Left renal cortex interstitium (tissue), 4 donors: ENCODE results near the gene OPRD1. TPM values are rescaled to one million over a fixed set of nuclear protein-coding genes. Genes with fewer than 3 reads are reported as not detected.
"Not testable (repeated sequence)": the region's sequence is repeated elsewhere in the genome, so short reads cannot be mapped to it uniquely, and the experiment has no call there.

Source experiments
- DNase-seq, 4 donors: peaks; one replicate each; pipeline ENCODE4 v3.0.0-alpha.2; 2013; ENCODE audit warnings: low read depth in 4 of 4, low spot score in 2 of 4, missing footprints in 1 of 4
- polyA plus RNA-seq, 4 donors: library from polyadenylated mRNA; unstranded; fragments of 120-200 nt; gene quantifications; one replicate each; pipeline ENCODE4 v1.2.1, GENCODE V29; 2013; ENCODE audit not compliant: insufficient read length in 4 of 4

OPRD1 gene
- polyA plus RNA-seq: under 1 TPM; 0.25 to 0.62 (median 0.37) TPM

DNA sequence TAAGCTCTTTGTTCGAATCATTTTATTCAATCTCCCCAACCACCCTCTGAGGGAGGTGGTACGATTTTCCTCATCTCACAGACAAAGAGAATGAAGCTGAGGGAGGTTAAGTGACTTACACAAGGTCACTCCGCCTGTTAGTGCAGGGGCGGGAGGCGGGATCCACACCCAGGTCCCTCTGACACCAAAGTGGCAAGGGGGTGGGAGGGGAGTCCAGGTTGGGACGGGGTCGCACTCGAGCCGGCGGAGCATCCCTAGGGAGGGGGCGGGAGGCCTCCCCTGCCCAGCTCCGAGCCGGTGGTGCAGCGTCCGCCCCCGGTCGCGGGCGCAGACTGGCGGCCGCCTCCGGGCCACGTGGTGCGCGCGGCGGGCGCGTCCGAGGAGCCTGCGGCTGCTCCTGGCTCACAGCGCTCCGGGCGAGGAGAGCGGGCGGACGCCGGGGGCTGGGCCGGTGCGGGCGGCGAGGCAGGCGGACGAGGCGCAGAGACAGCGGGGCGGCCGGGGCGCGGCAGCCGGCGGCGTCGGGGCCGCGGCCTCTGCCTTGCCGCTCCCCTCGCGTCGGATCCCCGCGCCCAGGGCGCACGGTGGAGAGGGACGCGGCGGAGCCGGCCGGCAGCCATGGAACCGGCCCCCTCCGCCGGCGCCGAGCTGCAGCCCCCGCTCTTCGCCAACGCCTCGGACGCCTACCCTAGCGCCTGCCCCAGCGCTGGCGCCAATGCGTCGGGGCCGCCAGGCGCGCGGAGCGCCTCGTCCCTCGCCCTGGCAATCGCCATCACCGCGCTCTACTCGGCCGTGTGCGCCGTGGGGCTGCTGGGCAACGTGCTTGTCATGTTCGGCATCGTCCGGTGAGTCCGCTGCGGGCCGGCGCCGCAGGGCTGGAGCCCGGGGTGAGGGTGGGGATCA is at the start of gene OPRD1:
TSS of gene OPRD1 (plus strand) at position 405 of the 903 bp plus-strand sequence. CDS start at position 619, 214 bp downstream.
- DNase-seq: no peak

DNA sequence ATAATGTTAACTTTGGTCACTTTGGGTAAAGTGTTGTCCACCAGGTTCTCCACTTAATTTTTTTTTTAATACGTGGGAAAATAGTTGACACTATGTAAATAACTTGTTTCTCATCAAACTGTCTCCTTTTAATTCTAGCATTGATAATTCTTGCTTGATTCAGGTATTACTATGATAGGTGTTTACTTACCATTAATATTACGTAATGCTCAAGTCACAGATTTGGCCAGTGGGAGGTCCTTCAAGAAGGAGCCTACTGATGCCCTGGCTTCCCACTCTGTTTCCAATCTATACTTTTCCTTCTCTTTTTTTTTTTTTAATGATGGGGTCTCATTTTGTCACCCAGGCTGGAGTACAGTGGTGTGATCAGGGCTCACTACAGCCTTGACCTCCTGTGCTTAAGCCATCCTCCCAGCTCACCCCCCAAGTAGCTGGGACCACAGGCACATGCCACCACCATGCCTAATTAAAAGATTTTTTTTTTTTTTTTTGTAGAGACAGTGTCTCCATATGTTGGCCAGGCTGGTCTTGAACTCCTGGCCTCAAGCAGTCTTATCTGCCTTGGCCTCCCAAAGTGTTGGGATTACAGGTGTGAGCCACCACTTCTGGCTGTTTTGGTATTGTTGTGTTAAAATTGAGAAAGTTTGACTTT is 45.3 kb upstream of the OPRD1 start:
- DNase-seq: no peak

DNA sequence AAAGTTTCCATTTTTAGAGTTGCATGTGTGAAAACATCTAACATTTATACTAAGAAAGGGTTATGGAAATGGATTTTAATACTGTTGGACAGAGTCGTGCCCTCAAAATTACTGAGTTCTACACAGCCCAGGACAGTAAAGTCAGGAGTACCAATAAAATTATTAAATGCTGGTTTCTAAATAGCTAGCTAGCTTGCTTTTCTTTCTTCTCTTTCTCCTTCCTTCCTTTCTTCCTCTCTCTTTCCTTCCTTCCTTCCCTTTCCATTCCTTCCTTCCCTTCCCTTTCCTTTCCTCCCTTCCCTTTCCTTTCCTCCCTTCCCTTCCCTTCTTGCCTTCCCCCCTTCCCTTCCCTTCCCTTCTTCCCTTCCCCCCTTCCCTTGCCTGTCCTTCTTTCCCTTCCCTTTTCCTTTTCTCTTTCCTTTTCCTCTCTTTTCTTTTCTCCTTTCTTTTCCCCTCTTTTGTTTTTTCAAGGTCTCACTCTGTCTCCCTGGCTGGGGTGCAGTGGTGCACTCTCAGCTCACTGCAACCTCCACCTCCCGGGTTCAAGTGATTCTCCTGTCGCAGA is 41.3 kb upstream of the OPRD1 start:
- no peak for DNase-seq

DNA sequence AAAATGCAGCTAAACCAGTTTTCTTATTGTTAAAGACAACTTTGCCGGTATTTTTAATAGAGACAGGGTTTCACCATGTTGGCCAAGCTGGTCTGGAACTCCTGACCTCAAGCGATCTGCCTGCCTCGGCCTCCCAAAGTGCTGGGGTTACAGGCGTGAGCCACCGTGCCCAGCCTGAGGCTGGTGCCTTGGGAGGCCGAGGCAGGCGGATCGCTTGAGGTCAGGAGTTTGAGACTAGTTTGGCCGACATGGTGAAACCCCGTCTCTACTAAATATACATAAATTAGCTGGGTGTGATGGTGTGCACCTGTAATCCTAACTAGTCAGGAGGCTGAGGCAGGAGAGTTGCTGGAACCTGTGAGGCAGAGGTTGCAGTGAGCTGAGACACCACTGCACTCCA is 40.0 kb upstream of the OPRD1 start:
- DNase-seq: not testable (repeated sequence)

DNA sequence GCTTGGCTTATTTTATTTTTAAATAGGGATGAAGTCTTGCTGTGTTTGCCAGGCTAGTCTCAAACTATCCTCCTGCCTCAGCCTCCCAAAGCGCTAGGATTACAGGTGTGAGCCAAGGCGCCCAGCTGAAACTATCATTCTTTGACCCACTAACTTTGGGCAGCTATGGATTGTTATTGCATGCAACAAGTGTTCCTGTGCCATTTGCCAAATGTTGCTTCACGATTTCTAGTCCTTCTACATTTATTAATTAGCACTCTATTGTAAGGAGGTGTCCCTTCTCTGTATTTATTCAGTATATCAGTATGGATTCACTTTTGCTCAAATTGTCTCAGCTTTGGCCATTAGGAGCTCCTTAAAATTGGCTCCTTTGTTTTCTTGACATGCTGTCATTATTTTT is 38.9 kb upstream of the OPRD1 start:
- DNase-seq: no peak

DNA sequence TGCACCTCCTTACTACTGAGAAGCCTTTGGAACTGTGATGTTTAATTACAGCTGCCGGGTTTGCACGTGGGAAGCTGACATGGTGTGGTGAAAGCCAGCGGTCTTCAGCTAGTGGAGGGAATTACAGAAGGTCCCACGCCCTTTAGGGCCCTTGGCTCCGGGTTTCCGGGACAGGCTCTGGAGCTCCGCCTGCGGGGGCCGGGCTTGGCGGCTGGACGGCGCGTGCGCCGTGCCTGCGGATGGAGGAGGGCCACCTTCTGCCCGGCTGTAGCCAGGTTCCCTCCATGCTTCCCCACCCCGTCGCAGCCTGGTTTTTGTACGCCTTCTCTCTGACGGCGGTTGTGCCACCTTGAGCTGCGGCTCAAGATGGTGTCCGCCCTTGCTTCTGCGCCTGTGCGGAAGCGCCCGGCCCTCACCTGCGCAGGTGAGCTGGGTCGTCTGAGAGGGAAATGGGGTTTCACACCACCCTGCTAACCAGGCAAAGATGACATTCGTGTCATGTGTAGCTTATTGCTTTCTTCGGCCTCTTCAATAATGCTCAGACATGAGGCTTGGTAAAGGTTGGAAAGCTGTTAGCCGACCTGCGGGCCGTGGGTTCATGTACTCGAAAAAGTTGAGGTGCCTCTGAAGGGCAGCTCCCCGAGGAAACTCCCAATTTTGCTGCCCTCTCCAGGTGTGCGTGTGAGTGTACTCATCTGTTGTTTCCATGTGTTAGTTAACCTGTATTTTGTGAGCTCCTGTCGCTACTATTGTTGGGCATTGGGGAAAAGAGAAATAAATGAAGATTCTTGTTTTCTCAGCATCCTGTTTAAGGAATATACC is 36.6 kb upstream of the OPRD1 start:
- peak; percentile 13 to 46 (median 38) for DNase-seq

DNA sequence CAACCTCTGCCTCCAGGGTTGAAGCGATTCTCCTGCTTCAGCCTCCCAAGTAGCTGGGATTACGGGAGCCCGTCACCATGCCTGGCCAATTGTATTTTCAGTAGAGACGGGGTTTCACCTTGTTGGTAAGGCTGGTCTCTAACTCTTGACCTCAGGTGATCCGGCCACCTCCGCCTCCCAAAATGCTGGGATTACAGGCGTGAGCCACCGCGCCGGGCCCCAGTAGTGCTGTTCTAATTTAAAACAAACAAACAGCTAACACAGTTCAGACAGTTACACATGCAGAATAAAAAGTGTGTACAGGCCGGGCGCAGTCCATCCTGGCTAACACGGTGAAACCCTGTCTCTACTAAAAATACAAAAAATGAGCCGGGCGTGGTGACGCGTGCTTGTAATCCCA is 35.6 kb upstream of the OPRD1 start:
- DNase-seq: no peak

DNA sequence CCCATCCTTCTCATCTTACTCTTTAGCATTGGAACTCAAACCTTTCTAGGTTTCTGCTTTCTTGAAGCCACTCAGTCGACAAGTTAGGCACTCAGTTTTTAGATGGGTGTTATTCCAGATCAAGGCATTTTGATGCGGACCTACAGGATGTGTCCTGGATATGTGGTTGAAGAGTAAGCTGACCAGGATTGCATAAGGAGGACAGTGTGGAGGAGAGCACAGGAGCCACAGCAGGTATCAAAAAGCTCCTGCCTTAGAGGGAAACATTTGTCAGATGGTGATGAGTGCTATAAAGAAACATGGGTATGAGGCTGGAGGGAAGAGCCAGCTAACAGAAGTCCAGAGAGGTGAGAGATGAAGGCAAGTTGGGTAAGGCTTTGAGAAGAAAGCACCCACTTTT is 33.9 kb upstream of the OPRD1 start:
- no peak for DNase-seq

DNA sequence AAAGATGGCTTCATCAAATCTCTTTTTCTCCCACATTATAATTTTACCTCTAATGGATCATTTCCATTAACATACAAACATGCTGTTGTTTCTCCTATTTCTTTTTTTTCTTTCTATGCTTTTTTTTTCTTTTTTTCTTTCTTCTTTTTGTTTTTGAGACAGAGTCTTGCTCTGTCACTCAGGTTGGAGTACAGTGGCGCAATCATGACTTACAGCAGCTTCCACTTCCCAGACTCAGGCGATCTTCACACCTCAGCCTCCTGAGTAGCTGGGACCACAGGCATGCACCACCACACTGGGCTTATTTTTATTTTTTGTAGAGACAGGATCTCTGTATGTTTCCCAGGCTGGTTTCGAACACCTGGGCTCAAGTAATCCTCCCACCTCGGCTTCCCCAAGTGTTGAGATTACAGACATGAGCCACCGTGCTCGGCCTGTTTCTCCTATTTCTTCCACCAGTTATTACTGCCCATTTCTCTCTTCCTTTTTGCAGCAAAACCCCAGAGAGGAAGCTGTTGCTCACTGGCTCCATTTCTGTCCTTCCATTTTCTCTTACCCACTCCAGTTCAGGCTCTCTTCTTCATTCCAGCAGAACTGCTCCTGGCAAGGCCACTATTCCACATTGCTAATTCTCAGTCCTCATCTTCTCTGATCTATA is 32.1 kb upstream of the OPRD1 start:
- no peak for DNase-seq

DNA sequence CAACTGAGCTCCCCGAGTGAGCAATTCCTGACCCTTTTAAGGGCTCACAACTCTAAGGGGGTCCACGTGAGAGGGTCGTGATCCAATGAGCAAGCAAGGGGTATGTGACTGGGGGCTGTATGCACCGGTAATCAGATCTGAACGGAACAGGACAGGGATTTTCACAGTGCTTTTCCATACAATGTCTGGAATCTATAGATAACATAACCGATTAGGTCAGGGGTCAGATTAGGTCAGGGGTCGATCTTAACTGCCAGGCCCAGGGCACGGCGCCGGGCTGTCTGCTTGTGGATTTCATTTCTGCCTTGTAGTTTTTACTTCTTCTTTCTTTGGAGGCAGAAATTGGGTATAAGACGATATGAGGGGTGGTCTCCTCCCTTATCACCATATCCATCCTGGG is 30.7 kb upstream of the OPRD1 start:
- no peak for DNase-seq

DNA sequence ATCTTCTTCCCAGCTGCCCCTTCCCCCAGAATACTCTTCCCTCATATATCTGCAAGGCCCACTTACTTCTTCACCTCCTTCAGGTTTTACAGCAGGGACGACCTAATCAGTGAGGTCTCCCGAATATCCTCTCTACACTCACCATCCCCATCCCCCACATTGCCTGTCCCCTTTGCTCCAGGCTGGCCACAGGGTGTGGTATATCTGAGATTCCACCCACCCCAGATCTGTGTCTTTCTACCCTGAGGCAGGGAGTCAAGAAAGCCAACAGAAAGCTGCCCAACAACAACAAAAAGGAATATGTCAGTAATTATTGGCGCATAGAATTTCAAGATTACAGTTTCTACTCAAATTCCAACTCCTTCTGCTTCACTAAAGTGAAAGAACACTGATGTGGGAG is 30.0 kb upstream of the OPRD1 start:
- no peak for DNase-seq

DNA sequence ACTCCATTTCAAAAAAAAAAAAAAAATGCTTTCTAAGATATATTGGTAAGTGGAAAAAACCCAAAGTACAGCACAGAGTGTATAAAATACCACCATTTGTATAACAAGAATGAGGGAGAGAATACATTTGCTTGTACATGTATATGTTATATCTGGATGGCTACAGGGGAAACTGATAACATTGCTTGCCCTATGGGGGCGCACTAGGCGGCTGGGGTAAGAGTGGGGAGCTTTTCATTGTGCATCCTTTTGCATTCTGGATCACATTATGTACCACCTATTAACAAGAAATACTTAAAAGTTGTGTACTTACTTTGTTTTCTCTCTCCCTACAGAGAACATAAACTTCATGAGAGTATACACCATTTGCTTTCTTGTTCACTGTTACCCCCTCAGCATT is 28.6 kb upstream of the OPRD1 start:
- no peak for DNase-seq

DNA sequence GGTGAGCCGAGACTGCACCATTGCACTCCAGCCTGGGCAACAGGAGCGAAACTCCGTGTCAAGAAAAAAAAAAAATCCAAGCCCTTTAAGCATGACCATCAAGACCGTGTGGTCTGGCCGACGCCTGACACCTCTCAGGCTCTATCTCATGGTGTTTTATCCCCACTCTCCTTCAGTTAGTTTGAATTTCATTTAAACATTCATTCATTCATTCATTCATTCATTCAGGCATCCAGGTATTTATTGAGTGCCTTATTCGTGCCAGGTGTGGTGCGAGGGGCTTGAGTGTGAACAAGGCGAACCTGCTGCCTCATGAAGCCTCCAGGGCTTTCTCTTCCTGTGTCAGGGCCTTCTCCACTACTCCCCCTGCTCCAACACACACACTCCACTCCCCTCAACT is 22.6 kb upstream of the OPRD1 start:
- DNase-seq: no peak

DNA sequence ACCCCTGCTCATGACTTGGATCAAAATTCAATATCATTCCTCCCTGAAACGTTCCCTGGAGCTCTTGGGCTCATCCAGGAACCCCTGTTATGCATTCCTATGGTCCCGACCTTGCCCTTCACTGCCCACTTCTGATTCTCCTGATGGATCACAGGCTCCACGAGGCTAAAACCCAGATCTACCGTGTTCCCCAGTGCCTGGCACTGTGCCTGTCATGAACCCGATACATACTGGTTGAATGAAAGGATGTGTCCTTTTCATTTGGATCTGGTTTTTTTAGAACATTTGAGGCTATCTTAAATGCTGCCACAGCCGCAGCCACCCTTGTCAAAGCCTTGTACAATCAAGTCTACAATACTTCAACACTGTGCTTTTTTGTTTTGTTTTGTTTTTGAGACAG is 22.2 kb upstream of the OPRD1 start:
- DNase-seq: no peak

DNA sequence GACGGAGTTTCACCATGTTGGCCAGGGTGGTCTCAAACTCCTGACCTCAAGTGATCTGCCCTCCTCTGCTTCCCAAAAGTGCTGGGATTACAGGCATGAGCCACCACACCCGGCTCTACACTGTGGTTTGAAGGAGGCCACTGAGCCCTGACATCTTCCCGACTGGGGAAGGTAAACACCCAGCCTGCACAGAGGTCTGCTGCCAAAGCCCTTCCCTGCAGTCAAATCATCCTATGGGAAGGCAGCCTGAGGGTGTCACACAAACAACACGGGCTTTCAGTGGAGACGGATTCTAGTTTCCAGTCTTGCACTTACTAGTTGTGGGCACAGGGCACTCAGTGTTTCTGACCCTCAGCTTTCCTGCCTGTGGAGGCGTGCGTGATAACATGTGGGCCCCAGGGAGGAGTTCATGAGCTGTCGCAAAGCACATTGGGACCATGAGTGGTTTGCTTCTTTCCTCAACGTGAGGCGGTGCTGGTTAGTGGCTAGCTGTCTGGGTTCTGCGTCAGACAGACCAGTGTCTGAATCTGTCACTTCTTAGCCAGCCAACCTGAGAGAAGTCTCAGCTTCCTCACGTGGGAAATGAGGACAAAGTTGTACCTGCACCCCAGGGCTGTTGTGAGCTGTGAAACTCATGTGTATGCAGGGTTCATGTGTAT is 21.5 kb upstream of the OPRD1 start:
- no peak for DNase-seq

DNA sequence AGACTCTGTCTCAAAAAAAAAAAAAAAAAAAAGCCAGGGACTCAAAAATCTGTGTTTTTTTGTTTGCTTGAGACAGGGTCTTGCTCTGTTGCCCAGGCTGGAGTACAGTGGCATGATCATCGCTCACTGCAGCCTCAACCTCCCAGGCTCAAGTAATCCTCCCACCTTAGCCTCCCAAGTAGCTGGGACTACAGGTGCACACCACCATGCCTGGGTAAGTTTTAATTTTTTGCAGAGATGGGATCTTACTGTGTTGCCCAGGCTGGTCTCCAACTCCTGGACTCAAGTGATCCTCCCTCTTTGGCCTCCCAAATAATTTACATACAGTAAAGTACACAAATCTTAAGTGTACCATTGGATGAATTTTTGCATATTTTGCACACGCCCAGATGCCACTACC is 20.0 kb upstream of the OPRD1 start:
- DNase-seq: not testable (repeated sequence)

DNA sequence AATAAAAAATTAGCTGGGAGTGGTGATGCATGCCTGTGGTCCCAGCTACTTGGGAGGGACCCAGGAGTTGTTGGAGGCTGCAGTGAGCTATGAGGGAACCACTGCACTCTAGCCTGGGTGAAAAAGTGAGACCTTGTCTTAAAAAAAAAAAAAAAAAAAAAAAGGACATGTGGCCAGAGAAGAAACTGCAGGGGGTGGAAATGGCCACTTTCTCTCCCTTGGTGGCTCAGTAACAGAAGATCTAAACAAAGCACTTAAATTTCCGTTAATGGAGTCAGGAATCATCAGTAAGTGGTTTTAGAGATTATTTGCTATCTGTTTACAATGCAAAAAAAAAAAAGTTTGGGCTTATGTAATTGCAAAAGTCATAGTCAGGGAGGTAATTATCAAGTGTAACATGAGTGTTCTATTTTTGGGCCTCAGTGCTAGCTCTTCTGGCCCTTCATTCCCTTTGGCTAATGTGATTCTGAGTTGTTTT is 19.3 kb upstream of the OPRD1 start:
- no peak for DNase-seq

DNA sequence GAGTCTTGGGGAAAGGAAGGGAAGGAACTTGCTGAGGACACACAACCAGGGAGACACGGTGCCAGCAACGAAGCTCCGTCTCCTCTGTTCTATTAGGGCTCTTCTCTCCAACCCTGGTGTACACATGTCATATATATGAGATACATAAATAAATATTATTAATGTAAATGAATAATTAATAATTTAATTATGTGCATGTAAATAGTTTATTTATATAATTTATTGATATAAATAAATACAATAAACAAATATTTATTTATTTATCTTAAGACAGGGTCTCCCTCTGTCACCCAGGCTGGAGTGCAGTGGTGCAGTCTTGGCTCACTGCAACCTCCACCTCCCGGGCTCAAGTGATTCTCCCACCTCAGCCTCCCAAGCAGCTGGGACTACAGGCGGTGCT is 17.4 kb upstream of the OPRD1 start:
- not testable (repeated sequence) for DNase-seq

DNA sequence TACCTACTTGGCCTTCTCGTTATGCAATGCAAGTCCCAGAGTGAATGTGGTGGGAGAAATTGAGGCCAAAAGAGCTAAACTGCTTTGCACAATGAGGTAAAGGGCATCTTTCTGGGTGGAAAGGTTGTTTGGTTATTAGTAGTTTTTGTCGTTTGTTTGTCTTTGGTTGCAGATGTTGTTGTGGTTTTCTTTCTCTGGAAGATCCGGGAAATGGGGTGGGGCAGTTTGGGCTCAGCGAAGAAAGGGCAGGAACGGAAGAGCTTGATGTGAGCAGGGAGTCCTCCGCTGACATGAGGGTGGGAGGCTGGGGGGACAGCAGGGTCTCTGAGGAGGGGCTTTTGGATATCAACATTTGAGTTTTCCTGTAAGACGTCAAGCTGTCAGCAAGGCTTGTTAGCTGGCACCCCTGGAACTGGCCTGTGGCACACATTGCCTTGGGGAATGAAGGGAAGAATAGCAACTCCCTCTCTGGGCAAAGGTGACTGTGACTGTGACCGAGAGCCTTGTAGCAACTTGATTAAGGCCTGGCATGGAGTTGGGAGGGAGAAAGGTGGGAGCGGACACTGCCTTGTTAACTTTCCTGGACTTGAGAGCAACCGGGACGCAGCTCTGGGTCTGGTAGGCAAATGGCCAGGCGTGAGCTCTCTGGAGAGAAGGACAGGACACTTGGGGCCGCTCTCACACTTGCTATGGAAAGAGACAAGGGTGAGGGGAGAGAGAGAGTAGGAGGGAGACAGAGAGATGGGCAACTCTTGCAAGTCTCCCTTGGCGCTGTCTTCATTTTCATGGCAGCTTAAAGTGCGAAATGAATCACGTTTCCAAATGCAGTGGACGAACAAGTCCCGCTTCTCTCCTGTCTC is 15.4 kb upstream of the OPRD1 start:
- no peak for DNase-seq
